T-helper 1 cell treated with Interleukin-12 subunit alpha and Interleukin-12 subunit beta and Interleukin-4 antibody, amounts not matched to agents 30 μg/mL and 1 μg/mL, for 36 hours (primary cell): ENCODE data around the gene DPH3.
A peak's percentile ranks its signal among the peaks of the same experiment; 100 is the strongest.

Experiments
- H3K27ac Mint-ChIP-seq: one replicate; pipeline ENCODE4 v1.8.0; 2021; ENCODE audit warnings: mild to moderate bottlenecking, mixed read lengths
- H3K27me3 Mint-ChIP-seq: one replicate; pipeline ENCODE4 v1.8.0; 2021; ENCODE audit warnings: low read depth, mixed read lengths
- H3K36me3 Mint-ChIP-seq: one replicate; pipeline ENCODE4 v1.8.0; 2021; ENCODE audit warnings: low read depth, mixed read lengths
- H3K4me1 Mint-ChIP-seq: one replicate; pipeline ENCODE4 v1.8.0; 2021; ENCODE audit warnings: low read depth, mixed read lengths
- H3K4me3 Mint-ChIP-seq: one replicate; pipeline ENCODE4 v1.8.0; 2021; ENCODE audit warnings: mild to moderate bottlenecking, moderate library complexity, mixed read lengths
- H3K9me3 Mint-ChIP-seq: one replicate; pipeline ENCODE4 v1.8.0; 2021; ENCODE audit warnings: mixed read lengths

Gene DPH3

GRCh38 chr3:16300307-16300706, 35.6 kb upstream of the DPH3 start:
- Mint-ChIP-seq H3K36me3 (peaks cover 81% of the 10 kb centered on the region), H3K9me3 (no peaks in the 10 kb centered on the region), H3K4me3 (peak overlapping the region; percentile 90), H3K4me1 (peaks cover 88% of the 10 kb centered on the region), H3K27me3 (no peaks in the 10 kb centered on the region), H3K27ac (peak overlapping the region; percentile 94)

- Mint-ChIP-seq H3K27me3 (no peaks in the 10 kb centered on the region), H3K4me3 (peak overlapping the region; percentile 13), H3K9me3 (peaks cover under 1% of the 10 kb centered on the region), H3K27ac (peak overlapping the region; percentile 94), H3K36me3 (peaks cover 79% of the 10 kb centered on the region), H3K4me1 (peaks cover 85% of the 10 kb centered on the region)
These were observed 35.0 kb upstream of the DPH3 start for GRCh38 chr3:16299746-16300145.

DNA sequence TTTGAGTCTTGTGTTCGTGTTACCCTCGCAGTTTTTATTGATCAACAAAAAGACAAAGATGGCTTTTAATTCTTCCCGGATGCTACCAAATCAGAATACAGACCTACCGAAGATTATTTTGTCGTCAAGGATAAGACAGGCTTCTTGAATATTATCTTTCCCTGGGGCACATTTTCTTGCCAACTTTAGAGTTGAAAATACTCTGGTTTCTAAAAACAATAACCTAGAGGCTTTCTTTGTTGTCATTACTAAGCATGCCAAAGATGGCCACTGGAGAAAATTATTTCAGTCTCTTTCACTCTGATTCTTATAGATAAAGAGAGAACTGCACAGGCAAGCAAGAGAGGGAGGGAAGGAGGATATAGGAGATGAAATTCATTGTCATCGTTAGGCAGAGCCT, 34.1 kb upstream of the DPH3 start:
- Mint-ChIP-seq H3K27ac (peak overlapping the region; percentile 82), H3K4me3 (peak overlapping the region; percentile 66), H3K36me3 (peaks cover 75% of the 10 kb centered on the region), H3K9me3 (peaks cover 6% of the 10 kb centered on the region), H3K27me3 (no peaks in the 10 kb centered on the region), H3K4me1 (peaks cover 80% of the 10 kb centered on the region)

GRCh38 chr3:16297997-16298885, 33.5 kb upstream of the DPH3 start:
- peak overlapping the region; percentile 66 for H3K4me3 Mint-ChIP-seq

GRCh38 chr3:16295298-16295890, 30.7 kb upstream of the DPH3 start:
- Mint-ChIP-seq H3K9me3 (peaks cover 16% of the 10 kb centered on the region), H3K27me3 (no peaks in the 10 kb centered on the region), H3K27ac (peak overlapping the region; percentile 62), H3K4me1 (peaks cover 75% of the 10 kb centered on the region), H3K4me3 (peak overlapping the region; percentile 63), H3K36me3 (peaks cover 68% of the 10 kb centered on the region)

More at GRCh38 chr3:16297997-16298885, 33.5 kb upstream of the DPH3 start:
- Mint-ChIP-seq H3K27me3 (no peaks in the 10 kb centered on the region), H3K9me3 (peaks cover 12% of the 10 kb centered on the region), H3K4me1 (peaks cover 84% of the 10 kb centered on the region), H3K27ac (peak overlapping the region; percentile 82), H3K36me3 (peaks cover 79% of the 10 kb centered on the region)

DNA sequence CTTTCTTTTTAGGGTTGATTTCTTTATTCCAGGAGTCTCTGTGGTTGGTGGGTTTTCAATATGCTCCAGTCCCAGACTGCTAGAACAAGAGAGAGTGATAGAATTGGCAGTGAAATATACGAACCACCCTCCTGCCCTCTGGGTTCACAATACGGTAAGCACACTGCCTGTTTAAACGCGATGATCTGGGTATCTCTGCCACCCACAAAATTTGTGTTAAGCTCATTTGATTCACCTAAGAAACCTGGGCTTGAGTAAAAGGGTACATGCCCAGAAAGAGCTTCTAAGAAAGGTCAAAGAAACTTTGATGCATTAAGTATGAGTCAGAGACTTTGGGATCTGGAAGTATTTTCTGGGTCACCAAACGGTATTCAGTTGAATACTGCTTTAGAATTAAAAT, 30.1 kb upstream of the DPH3 start:
- H3K4me1 Mint-ChIP-seq, result peaks cover 74% of the 10 kb centered on the region
- H3K4me3 Mint-ChIP-seq, result peak overlapping the region; percentile 53
- peaks cover 70% of the 10 kb centered on the region for H3K36me3 Mint-ChIP-seq

GRCh38 chr3:16290827-16291196, 26.1 kb upstream of the DPH3 start:
- Mint-ChIP-seq H3K27ac (peak overlapping the region; percentile 92), H3K4me3 (peak overlapping the region; percentile 89), H3K27me3 (no peaks in the 10 kb centered on the region), H3K4me1 (peaks cover 58% of the 10 kb centered on the region), H3K9me3 (peaks cover 16% of the 10 kb centered on the region), H3K36me3 (peaks cover 67% of the 10 kb centered on the region)

More for the DNA sequence above, 30.1 kb upstream of the DPH3 start:
- Mint-ChIP-seq H3K27ac (peak overlapping the region; percentile 50), H3K9me3 (peaks cover 16% of the 10 kb centered on the region), H3K27me3 (no peaks in the 10 kb centered on the region)

DNA sequence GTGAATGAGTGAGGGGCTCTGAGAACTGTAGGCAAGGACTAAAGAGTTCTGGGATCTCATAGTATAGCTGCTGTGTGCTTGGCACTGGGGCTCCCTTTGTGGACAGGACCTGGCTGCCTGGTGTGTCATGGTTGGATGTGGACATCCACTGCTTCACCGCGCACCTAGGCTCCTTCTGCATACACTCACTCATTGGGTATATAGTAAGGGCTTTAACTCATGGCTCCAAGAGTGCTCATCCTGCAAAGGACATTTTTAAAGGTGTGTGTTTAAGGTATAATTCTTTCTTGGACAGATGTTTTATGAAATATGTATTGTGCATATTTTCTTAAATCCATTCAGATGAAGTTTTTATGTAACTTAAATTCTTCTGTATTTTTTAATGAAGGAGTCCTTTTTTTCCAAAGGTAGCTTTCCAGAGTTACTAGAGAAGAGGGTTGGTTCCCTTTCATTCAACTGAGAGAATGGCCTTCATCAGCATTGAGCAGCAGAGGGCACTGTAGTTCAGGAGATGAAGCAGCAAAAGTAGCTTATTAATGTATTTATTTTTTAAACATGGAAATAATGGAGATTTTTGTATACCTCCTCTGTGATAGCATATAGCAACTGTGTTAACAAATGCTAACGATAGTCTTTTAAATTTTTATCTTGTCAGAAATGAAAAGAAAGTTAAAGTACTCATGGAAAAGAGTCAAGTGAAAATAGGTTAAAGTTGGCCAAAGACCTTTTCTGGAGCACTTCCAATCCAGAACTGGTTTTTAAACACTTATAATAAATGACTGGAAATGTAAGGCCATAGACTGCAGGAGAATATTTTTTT, 25.5 kb upstream of the DPH3 start:
- Mint-ChIP-seq H3K9me3 (peaks cover 16% of the 10 kb centered on the region), H3K4me3 (peak overlapping the region; percentile 89), H3K36me3 (peaks cover 61% of the 10 kb centered on the region), H3K27me3 (no peaks in the 10 kb centered on the region), H3K4me1 (peaks cover 58% of the 10 kb centered on the region), H3K27ac (peak overlapping the region; percentile 92)

DNA sequence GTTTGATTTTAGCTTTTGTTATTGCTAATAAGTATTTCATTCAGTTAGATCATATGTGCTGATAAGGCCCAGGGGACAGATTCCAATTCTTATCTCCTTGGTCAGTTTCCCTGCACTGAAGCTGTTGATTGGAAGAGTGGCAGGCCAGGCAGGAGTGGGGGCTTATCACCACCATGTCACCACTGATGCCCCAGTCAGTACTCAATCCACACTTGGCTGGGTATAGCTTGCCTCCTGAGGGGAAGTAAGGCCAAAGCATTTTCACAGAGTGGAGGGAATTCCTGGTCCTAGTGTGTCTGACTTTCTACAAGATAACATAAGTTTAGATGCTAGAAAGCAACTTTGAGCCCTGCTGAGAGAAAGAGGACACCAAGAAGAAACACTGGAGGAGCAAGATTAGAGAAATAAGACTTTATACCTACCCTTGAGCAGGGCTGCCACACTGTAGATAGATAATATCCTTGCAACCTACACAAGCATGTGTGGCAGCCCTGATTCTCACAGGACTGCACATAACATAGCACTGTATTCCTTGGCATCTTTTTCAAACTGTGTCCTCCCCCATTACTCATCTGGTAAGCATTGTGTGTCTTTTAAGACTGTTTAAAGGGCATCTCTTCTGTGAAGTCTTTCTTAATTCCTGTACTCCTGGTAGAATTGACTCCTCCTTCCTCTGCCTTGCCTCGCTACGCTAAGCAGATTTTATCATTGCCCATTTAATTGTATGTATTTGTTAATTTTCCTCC, 24.6 kb upstream of the DPH3 start:
- no peaks in the 10 kb centered on the region for H3K27me3 Mint-ChIP-seq
- peaks cover 61% of the 10 kb centered on the region for H3K4me1 Mint-ChIP-seq
- H3K27ac Mint-ChIP-seq, result peak overlapping the region; percentile 92
- H3K36me3 Mint-ChIP-seq, result peaks cover 57% of the 10 kb centered on the region
- peak overlapping the region; percentile 89 for H3K4me3 Mint-ChIP-seq
- H3K9me3 Mint-ChIP-seq, result peaks cover 13% of the 10 kb centered on the region

DNA sequence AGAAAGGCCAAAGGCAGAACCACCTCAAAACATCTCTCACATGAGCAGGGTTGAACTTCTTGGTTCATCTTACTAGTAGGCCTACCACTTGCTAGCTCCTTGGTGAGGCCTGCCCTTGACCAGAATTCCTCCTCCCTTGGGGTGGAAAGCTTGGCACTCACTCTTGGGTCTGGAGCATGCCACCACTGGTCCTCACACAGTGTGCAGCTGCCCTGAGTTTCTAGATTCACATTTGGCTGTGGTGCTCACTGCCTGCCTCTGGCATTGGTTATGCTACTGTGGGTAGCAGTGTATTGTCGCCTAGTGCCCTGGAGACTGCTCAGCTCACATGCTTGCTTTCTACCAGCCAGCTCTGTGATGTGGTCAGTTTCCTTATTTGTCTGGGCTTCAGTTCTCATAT, 23.9 kb upstream of the DPH3 start:
- Mint-ChIP-seq H3K9me3 (peaks cover 8% of the 10 kb centered on the region), H3K27ac (peak overlapping the region; percentile 92), H3K4me3 (peak overlapping the region; percentile 89), H3K36me3 (peaks cover 53% of the 10 kb centered on the region), H3K4me1 (peaks cover 59% of the 10 kb centered on the region), H3K27me3 (no peaks in the 10 kb centered on the region)

- Mint-ChIP-seq H3K9me3 (no peaks in the 10 kb centered on the region), H3K27ac (peak overlapping the region; percentile 95), H3K27me3 (no peaks in the 10 kb centered on the region), H3K4me3 (peak overlapping the region; percentile 89), H3K4me1 (peaks cover 53% of the 10 kb centered on the region), H3K36me3 (peaks cover 58% of the 10 kb centered on the region)
These were observed 22.2 kb upstream of the DPH3 start for GRCh38 chr3:16286751-16287543.

DNA sequence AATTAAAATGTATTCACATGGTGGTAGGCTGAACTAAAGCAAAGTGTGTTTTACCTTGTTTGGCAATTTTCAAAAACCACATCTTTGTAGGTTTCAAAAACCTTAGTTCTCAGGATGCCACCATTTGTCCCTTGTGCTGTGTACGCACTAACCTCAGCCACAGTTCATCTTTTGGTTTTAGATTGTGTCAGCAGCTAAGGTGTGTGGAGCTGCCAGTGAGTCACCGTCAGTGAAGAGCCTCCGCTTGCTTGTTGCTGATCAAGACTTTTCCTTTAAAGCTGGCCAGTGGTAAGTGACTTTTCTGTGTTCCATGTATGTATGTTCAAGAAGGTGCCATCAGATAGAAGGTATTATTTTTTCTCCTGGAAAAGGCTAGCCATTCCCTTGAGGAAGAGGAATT, 21.4 kb upstream of the DPH3 start:
- H3K4me1 Mint-ChIP-seq, result peaks cover 47% of the 10 kb centered on the region
- peak overlapping the region; percentile 95 for H3K27ac Mint-ChIP-seq
- H3K4me3 Mint-ChIP-seq, result peak overlapping the region; percentile 89
- no peaks in the 10 kb centered on the region for H3K27me3 Mint-ChIP-seq
- H3K9me3 Mint-ChIP-seq, result no peaks in the 10 kb centered on the region
- H3K36me3 Mint-ChIP-seq, result peaks cover 52% of the 10 kb centered on the region

DNA sequence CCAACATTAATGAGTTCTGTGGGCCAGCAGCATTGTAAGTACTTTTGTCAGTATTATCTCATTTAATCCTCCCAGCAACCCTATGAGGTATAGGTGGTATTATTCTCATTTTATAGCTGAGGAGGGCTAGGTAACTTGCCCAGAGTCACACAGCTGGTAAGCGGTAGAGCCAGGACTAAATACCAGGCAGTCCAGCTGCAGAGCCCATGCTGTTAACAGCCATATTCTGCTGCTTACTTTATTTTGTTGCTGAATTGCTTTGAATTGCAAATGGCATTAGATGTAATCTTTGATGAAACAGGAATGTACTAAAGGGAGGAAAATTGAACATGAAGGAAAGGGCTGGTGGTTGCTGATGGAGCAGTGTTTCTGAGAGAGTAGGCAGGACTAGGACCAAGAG, 19.9 kb upstream of the DPH3 start:
- Mint-ChIP-seq H3K4me3 (peak overlapping the region; percentile 89), H3K27ac (peak overlapping the region; percentile 95), H3K4me1 (peaks cover 33% of the 10 kb centered on the region), H3K36me3 (peaks cover 47% of the 10 kb centered on the region), H3K9me3 (no peaks in the 10 kb centered on the region), H3K27me3 (no peaks in the 10 kb centered on the region)
